Neural cell (in vitro differentiated cells): ENCODE data around the gene PSMA6. TPM values are rescaled to one million over a fixed set of nuclear protein-coding genes. Genes with fewer than 3 reads are reported as not detected.
"Not testable (repeated sequence)": the region's sequence is repeated elsewhere in the genome, so short reads cannot be mapped to it uniquely, and the experiment has no call there.

Experiments
- H2AFZ ChIP-seq: fragments of 200-600, 300-800 bp; sonication (generic), shearing (Covaris generic); 2 replicates; pipeline ENCODE4 v1.6.0; 2014; ENCODE audit warnings: low read depth, mild to moderate bottlenecking, antibody characterized with exemption, low read length, moderate library complexity
- H3F3A ChIP-seq: fragments of 200-600 bp; shearing (Covaris generic); 2 replicates; pipeline ENCODE4 v1.6.1; 2016; ENCODE audit warnings: mild to moderate bottlenecking, moderate library complexity, mixed read lengths, antibody characterized with exemption, low read length; ENCODE audit not compliant: insufficient read depth, poor library complexity, severe bottlenecking
- H3K27ac ChIP-seq: fragments of 200-600, 300-800 bp; sonication (generic), shearing (Covaris generic); 2 replicates; pipeline ENCODE4 v1.5.1; 2014; ENCODE audit warnings: mild to moderate bottlenecking, low read length, moderate library complexity
- H3K27me3 ChIP-seq: fragments of 300-800, 200-600 bp; sonication (generic), shearing (Covaris generic); 2 replicates; pipeline ENCODE4 v1.6.0; 2014; ENCODE audit warnings: mild to moderate bottlenecking, low read depth, low read length, moderate library complexity; ENCODE audit not compliant: insufficient read depth
- H3K36me3 ChIP-seq: fragments of 300-800, 200-600 bp; sonication (generic), shearing (Covaris generic); 2 replicates; pipeline ENCODE4 v1.5.1; 2014; ENCODE audit warnings: mild to moderate bottlenecking, antibody characterized with exemption, low read length, moderate library complexity; ENCODE audit not compliant: insufficient read depth
- H3K4me2 ChIP-seq: fragments of 300-800, 200-600 bp; sonication (generic), shearing (Covaris generic); 2 replicates; pipeline ENCODE4 v1.6.0; 2014; ENCODE audit warnings: mild to moderate bottlenecking, low read length
- H3K4me3 ChIP-seq: fragments of 300-800, 200-600 bp; sonication (generic), shearing (Covaris generic); 2 replicates; pipeline ENCODE4 v1.5.1; 2014; ENCODE audit warnings: mild to moderate bottlenecking, low read length, moderate library complexity
- H3K79me2 ChIP-seq: fragments of 200-600 bp; shearing (Covaris generic); replicated peaks from 2 replicates; pipeline ENCODE4 v1.6.0; 2014; ENCODE audit warnings: mild to moderate bottlenecking, low read length, moderate library complexity; ENCODE audit not compliant: insufficient read depth
- H3K9ac ChIP-seq: fragments of 300-800, 200-600 bp; sonication (generic), shearing (Covaris generic); 2 replicates; pipeline ENCODE4 v1.6.1; 2016; ENCODE audit warnings: mild to moderate bottlenecking, low read length, mixed read lengths
- H3K9me2 ChIP-seq: fragments of 200-600 bp; shearing (Covaris generic); 2 replicates; pipeline ENCODE4 v1.6.1; 2016; ENCODE audit warnings: mild to moderate bottlenecking, low read length, mixed read lengths; ENCODE audit not compliant: insufficient read depth
- H3K9me3 ChIP-seq: fragments of 200-600, 300-800 bp; sonication (generic), shearing (Covaris generic); 2 replicates; pipeline ENCODE4 v1.6.1; 2016; ENCODE audit warnings: mild to moderate bottlenecking, mixed run types, low read length, moderate library complexity, mixed read lengths
- H4K20me1 ChIP-seq: fragments of 200-600 bp; shearing (Covaris generic); 2 replicates; pipeline ENCODE4 v1.6.1; 2016; ENCODE audit warnings: mild to moderate bottlenecking, mixed run types; ENCODE audit not compliant: insufficient read depth
- EP300 ChIP-seq: fragments of 450-650 bp; conservative IDR thresholded peaks from 2 replicates; pipeline ENCODE4 v1.6.1; 2014; ENCODE audit warnings: antibody characterized with exemption, mild to moderate bottlenecking, moderate library complexity; ENCODE audit not compliant: poor library complexity, severe bottlenecking
- EZH2 ChIP-seq: fragments of 200-600, 300-800 bp; shearing (Covaris generic), sonication (generic); IDR thresholded peaks from 2 replicates; pipeline ENCODE4 v1.6.1; 2014; ENCODE audit warnings: antibody characterized with exemption, low read length, borderline replicate concordance, mild to moderate bottlenecking; ENCODE audit not compliant: insufficient read depth, poor library complexity, severe bottlenecking
- MXI1 ChIP-seq: fragments of 450-650 bp; conservative IDR thresholded peaks from 2 replicates; pipeline ENCODE4 v1.6.1; 2014; ENCODE audit warnings: antibody characterized with exemption, mild to moderate bottlenecking; ENCODE audit not compliant: poor library complexity, severe bottlenecking
- POLR2AphosphoS5 ChIP-seq: IDR thresholded peaks from 2 replicates; pipeline ENCODE4 v1.6.1; 2012
- RAD21 ChIP-seq: fragments of 450-650 bp; conservative IDR thresholded peaks from 2 replicates; pipeline ENCODE4 v1.6.1; 2014; ENCODE audit warnings: antibody characterized with exemption, mild to moderate bottlenecking, moderate library complexity
- SMC3 ChIP-seq: fragments of 450-650 bp; conservative IDR thresholded peaks from 2 replicates; pipeline ENCODE4 v1.6.1; 2014; ENCODE audit warnings: antibody characterized with exemption, mild to moderate bottlenecking, moderate library complexity; ENCODE audit not compliant: poor library complexity
- TAF1 ChIP-seq: IDR thresholded peaks from 2 replicates; pipeline ENCODE4 v1.6.1; 2012; ENCODE audit warnings: low read depth
- polyA plus RNA-seq: library from polyadenylated mRNA; depleted of rRNA; stranded (reverse); fragments of >200 nt; gene quantifications from 2 replicates; pipeline ENCODE4 v1.2.3, GENCODE V29; 2014
- TF ChIP-seq, protein P1 (sequence below): IDR thresholded peaks from 2 replicates; pipeline ENCODE4 v1.6.1; 2012; ENCODE audit warnings: borderline replicate concordance
- TF ChIP-seq, protein P2 (sequence below): fragments of 450-650 bp; IDR thresholded peaks from 2 replicates; pipeline ENCODE4 v1.5.1; 2014; ENCODE audit warnings: antibody characterized with exemption, mild to moderate bottlenecking, moderate library complexity; ENCODE audit not compliant: poor library complexity, severe bottlenecking

Gene PSMA6
- polyA plus RNA-seq, 1 donor from 2014 or later, result 405 TPM

DNA sequence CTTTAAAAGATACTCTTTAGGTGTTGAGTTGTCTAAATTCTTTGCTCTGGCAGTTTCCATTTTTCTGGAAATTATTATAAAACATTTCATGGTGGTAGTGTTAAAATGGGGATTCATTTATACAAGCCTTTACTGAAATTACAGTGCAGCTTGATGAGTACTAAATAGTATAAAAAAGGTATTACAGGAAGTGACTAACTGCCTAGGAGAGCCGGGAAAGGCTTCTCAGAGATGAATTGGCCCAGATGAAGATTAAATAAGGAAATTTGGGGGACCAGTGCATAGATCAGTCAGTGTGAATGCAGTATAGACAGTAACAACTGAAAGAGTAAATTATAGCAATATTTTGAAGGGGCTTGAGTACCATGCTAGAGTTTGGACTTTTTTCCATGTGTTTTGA lies 7.5 kb downstream of the PSMA6 start:
- Histone ChIP-seq H3K4me3 (no peak overlapping the region), H4K20me1 (no peaks in the 10 kb centered on the region), H3K79me2 (peaks cover 79% of the 10 kb centered on the region), H3K36me3 (no peaks in the 10 kb centered on the region), H3F3A (no peaks in the 10 kb centered on the region), H3K9ac (no peak overlapping the region), H3K27ac (no peak overlapping the region), H2AFZ (no peak overlapping the region), H3K4me2 (no peak overlapping the region), H3K9me2 (no peaks in the 10 kb centered on the region), H3K27me3 (no peaks in the 10 kb centered on the region), H3K9me3 (no peaks in the 10 kb centered on the region)
- no peak for TF ChIP-seq RAD21
- no peak for TF ChIP-seq TAF1
- no peak for TF ChIP-seq SMC3
- TF ChIP-seq, protein P1, sequence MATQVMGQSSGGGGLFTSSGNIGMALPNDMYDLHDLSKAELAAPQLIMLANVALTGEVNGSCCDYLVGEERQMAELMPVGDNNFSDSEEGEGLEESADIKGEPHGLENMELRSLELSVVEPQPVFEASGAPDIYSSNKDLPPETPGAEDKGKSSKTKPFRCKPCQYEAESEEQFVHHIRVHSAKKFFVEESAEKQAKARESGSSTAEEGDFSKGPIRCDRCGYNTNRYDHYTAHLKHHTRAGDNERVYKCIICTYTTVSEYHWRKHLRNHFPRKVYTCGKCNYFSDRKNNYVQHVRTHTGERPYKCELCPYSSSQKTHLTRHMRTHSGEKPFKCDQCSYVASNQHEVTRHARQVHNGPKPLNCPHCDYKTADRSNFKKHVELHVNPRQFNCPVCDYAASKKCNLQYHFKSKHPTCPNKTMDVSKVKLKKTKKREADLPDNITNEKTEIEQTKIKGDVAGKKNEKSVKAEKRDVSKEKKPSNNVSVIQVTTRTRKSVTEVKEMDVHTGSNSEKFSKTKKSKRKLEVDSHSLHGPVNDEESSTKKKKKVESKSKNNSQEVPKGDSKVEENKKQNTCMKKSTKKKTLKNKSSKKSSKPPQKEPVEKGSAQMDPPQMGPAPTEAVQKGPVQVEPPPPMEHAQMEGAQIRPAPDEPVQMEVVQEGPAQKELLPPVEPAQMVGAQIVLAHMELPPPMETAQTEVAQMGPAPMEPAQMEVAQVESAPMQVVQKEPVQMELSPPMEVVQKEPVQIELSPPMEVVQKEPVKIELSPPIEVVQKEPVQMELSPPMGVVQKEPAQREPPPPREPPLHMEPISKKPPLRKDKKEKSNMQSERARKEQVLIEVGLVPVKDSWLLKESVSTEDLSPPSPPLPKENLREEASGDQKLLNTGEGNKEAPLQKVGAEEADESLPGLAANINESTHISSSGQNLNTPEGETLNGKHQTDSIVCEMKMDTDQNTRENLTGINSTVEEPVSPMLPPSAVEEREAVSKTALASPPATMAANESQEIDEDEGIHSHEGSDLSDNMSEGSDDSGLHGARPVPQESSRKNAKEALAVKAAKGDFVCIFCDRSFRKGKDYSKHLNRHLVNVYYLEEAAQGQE, result no peak
- TF ChIP-seq EP300, result no peak
- TF ChIP-seq EZH2, result no peak
- TF ChIP-seq MXI1, result no peak
- no peak for TF ChIP-seq POLR2AphosphoS5

DNA sequence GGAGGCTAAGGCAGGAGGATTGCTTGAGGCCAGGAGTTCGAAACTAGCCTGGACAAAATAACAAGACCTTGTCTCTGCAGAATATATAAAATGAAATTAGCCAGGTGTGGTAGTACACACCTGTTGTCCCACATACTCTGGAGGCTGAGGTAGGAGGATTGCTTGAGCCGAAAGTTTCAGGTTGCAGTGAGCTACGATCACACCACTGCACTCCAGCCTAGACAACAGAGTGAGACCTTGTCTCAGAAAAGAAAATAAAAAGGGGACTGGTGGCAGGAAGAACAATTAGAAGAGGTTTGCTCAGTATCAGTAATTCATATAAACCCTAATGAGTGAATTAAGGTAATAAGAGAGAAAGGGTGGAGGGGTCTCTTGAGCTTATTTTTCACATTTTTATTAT lies 8.0 kb downstream of the PSMA6 start:
- Histone ChIP-seq H3K79me2 (peaks cover 79% of the 10 kb centered on the region), H3K36me3 (no peaks in the 10 kb centered on the region), H3K9ac (no peak overlapping the region), H3K4me2 (no peak overlapping the region), H3K9me2 (no peaks in the 10 kb centered on the region), H3K27me3 (no peaks in the 10 kb centered on the region), H3K27ac (no peak overlapping the region), H3F3A (no peaks in the 10 kb centered on the region), H2AFZ (no peak overlapping the region), H4K20me1 (no peaks in the 10 kb centered on the region), H3K9me3 (no peaks in the 10 kb centered on the region), H3K4me3 (no peak overlapping the region)
- TF ChIP-seq TAF1 (no peak), MXI1 (no peak), EZH2 (no peak), EP300 (no peak), RAD21 (no peak)
- TF ChIP-seq, protein P2, sequence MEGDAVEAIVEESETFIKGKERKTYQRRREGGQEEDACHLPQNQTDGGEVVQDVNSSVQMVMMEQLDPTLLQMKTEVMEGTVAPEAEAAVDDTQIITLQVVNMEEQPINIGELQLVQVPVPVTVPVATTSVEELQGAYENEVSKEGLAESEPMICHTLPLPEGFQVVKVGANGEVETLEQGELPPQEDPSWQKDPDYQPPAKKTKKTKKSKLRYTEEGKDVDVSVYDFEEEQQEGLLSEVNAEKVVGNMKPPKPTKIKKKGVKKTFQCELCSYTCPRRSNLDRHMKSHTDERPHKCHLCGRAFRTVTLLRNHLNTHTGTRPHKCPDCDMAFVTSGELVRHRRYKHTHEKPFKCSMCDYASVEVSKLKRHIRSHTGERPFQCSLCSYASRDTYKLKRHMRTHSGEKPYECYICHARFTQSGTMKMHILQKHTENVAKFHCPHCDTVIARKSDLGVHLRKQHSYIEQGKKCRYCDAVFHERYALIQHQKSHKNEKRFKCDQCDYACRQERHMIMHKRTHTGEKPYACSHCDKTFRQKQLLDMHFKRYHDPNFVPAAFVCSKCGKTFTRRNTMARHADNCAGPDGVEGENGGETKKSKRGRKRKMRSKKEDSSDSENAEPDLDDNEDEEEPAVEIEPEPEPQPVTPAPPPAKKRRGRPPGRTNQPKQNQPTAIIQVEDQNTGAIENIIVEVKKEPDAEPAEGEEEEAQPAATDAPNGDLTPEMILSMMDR, result no peak

DNA sequence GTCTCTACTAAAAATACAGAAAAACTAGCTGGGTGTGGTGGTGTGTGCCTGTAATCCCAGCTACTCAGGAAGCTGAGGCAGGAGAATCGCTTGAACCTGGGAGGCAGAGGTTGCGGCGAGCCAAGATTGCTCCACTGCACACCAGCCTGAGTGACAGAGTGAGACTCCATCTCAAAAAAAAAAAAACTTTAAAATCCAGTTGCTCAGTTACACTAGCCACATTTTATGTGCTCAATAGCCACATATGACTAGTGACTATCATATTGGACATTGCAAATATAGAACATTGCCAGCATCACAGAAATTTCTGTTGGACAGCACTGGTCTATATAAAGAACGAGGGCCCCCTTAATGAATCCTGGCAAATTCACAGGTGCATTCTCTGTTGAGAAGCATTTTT lies 9.2 kb downstream of the PSMA6 start:
- H3K27ac ChIP-seq, H3K9me3 ChIP-seq, H3K27me3 ChIP-seq, H3K4me2 ChIP-seq, H2AFZ ChIP-seq, H3K4me3 ChIP-seq, H3F3A ChIP-seq, H3K36me3 ChIP-seq, H4K20me1 ChIP-seq, H3K9ac ChIP-seq, H3K9me2 ChIP-seq: not testable (repeated sequence)
- H3K79me2 ChIP-seq, result peaks cover 81% of the 10 kb centered on the region
